ENCODE results near the gene RTL1.

The RTL1 gene

GRCh38 chr14:100875126-100875525, 28.4 kb downstream of the RTL1 start:
- no peak for DNase-seq (ENCODE audit: extremely low read depth, low read depth)
- TF ChIP-seq CTCF (IDR thresholded peaks at IDR 0.05; ENCODE audit: low read depth, low read length) = no peak

GRCh38 chr14:100874411-100875091, 29.0 kb downstream of the RTL1 start:
- no peak for TF ChIP-seq CTCF (IDR thresholded peaks at IDR 0.05; ENCODE audit: low read depth, low read length)
- no peak for DNase-seq (ENCODE audit: extremely low read depth, low read depth)

- TF ChIP-seq CTCF (IDR thresholded peaks at IDR 0.05; ENCODE audit: low read depth, low read length) = no peak
Measured at GRCh38 chr14:100874051-100874410, 29.5 kb downstream of the RTL1 start.

GRCh38 chr14:100873096-100873482, 30.4 kb downstream of the RTL1 start:
- no peak for DNase-seq (ENCODE audit: extremely low read depth, low read depth)
- TF ChIP-seq CTCF (IDR thresholded peaks at IDR 0.05; ENCODE audit: low read depth, low read length) = no peak

More at GRCh38 chr14:100874051-100874410, 29.5 kb downstream of the RTL1 start:
- DNase-seq (ENCODE audit: extremely low read depth, low read depth) = no peak

GRCh38 chr14:100872259-100873095, 31.0 kb downstream of the RTL1 start:
- no peak for TF ChIP-seq CTCF (IDR thresholded peaks at IDR 0.05; ENCODE audit: low read depth, low read length)
- DNase-seq (ENCODE audit: extremely low read depth, low read depth) = no peak

- no peak for TF ChIP-seq CTCF (IDR thresholded peaks at IDR 0.05; ENCODE audit: low read depth, low read length)
- no peak for DNase-seq (ENCODE audit: extremely low read depth, low read depth)
Measured at GRCh38 chr14:100871234-100872186, 32.0 kb downstream of the RTL1 start.
